ENCODE results near the gene ACOXL.

GRCh38 chr2:110978148-110978547 lies 245.8 kb downstream of the ACOXL start:
- TF ChIP-seq JUN (IDR thresholded peaks at IDR 0.05; ENCODE audit: borderline replicate concordance, insufficient read depth, insufficient read length, low read depth) (no peak), MAX (IDR thresholded peaks at IDR 0.05; ENCODE audit: insufficient read depth, insufficient read length) (no peak), CTCF (IDR thresholded peaks at IDR 0.05; ENCODE audit: extremely low read depth in 1 of 2, insufficient read depth in 1 of 2, low read depth in 1 of 2, low read length in 2 of 2) (no peak), POLR2A (IDR thresholded peaks at IDR 0.05; ENCODE audit: low read depth, low read length) (no peak), POLR2AphosphoS5 (IDR thresholded peaks at IDR 0.05; ENCODE audit: insufficient read depth, low read depth, low read length) (no peak)
